OCI-LY1 (cell line): Measurements from ENCODE around the gene DSPP.

Source experiments
- H2AFZ ChIP-seq: fragments of 200-600 bp; sonication (generic), shearing (Covaris generic); 2 replicates; pipeline ENCODE4 v1.6.0; 2014; ENCODE audit warnings: antibody characterized with exemption, mild to moderate bottlenecking, low read length
- H3F3A ChIP-seq: fragments of 200-600 bp; sonication (generic), shearing (Covaris generic); 2 replicates; pipeline ENCODE4 v1.6.0; 2014; ENCODE audit warnings: mild to moderate bottlenecking, antibody characterized with exemption, low read length, moderate library complexity; ENCODE audit not compliant: insufficient read depth
- H3K27ac ChIP-seq: fragments of 200-600 bp; sonication (generic); 2 replicates; pipeline ENCODE4 v1.5.1; 2014; ENCODE audit warnings: low read length, mixed run types, mild to moderate bottlenecking, low read depth; ENCODE audit not compliant: poor library complexity, severe bottlenecking
- H3K27me3 ChIP-seq: fragments of 200-600 bp; sonication (generic); 2 replicates; pipeline ENCODE4 v1.6.0; 2014; ENCODE audit warnings: antibody characterized with exemption, mild to moderate bottlenecking, low read length, moderate library complexity; ENCODE audit not compliant: insufficient read depth
- H3K36me3 ChIP-seq: fragments of 200-600 bp; sonication (generic); 2 replicates; pipeline ENCODE4 v1.6.1; 2014; ENCODE audit warnings: mild to moderate bottlenecking, antibody characterized with exemption, low read length, moderate library complexity, mixed read lengths; ENCODE audit not compliant: insufficient read depth
- H3K4me1 ChIP-seq: fragments of 200-600 bp; sonication (generic); 2 replicates; pipeline ENCODE4 v1.5.1; 2014; ENCODE audit warnings: mild to moderate bottlenecking, low read length, moderate library complexity; ENCODE audit not compliant: insufficient read depth, severe bottlenecking
- H3K4me2 ChIP-seq: fragments of 200-600 bp; sonication (generic), shearing (Covaris generic); 2 replicates; pipeline ENCODE4 v1.6.1; 2014; ENCODE audit warnings: low read length
- H3K4me3 ChIP-seq: fragments of 200-600 bp; sonication (generic); 2 replicates; pipeline ENCODE4 v1.5.1; 2014; ENCODE audit warnings: low read length, low read depth, mild to moderate bottlenecking, mixed read lengths; ENCODE audit not compliant: poor library complexity, severe bottlenecking
- H3K79me2 ChIP-seq: fragments of 200-600 bp; shearing (Covaris generic); 2 replicates; pipeline ENCODE4 v1.6.1; 2016; ENCODE audit warnings: mixed run types, low read length, mixed read lengths; ENCODE audit not compliant: insufficient read depth
- H3K9ac ChIP-seq: fragments of 200-600 bp; sonication (generic), shearing (Covaris generic); 2 replicates; pipeline ENCODE4 v1.6.1; 2014; ENCODE audit warnings: mild to moderate bottlenecking, low read length, mixed read lengths
- H3K9me2 ChIP-seq: fragments of 200-600 bp; sonication (generic), shearing (Covaris generic); 2 replicates; pipeline ENCODE4 v1.6.1; 2014; ENCODE audit warnings: low read depth, mild to moderate bottlenecking, low read length, mixed read lengths
- H3K9me3 ChIP-seq: fragments of 200-600 bp; shearing (Covaris generic); 2 replicates; pipeline ENCODE4 v1.6.1; 2014; ENCODE audit warnings: low read length, mixed read lengths
- H4K20me1 ChIP-seq: fragments of 200-600 bp; sonication (generic), shearing (Covaris generic); 2 replicates; pipeline ENCODE4 v1.6.0; 2016; ENCODE audit warnings: mild to moderate bottlenecking, low read length; ENCODE audit not compliant: insufficient read depth
- EZH2 ChIP-seq: fragments of 200-600 bp; sonication (generic), shearing (Covaris generic); IDR thresholded peaks from 2 replicates; pipeline ENCODE4 v1.8.0; 2017; ENCODE audit warnings: borderline replicate concordance, mixed run types, mild to moderate bottlenecking, antibody characterized with exemption, low read length, moderate library complexity, mixed read lengths
- TF ChIP-seq, protein P1 (sequence below): fragments of 200-600 bp; sonication (generic), shearing (Covaris generic); IDR thresholded peaks from 2 replicates; pipeline ENCODE4 v1.5.1; 2017; ENCODE audit warnings: mild to moderate bottlenecking, antibody characterized with exemption, low read length, moderate library complexity, mixed read lengths

DSPP gene

DNA sequence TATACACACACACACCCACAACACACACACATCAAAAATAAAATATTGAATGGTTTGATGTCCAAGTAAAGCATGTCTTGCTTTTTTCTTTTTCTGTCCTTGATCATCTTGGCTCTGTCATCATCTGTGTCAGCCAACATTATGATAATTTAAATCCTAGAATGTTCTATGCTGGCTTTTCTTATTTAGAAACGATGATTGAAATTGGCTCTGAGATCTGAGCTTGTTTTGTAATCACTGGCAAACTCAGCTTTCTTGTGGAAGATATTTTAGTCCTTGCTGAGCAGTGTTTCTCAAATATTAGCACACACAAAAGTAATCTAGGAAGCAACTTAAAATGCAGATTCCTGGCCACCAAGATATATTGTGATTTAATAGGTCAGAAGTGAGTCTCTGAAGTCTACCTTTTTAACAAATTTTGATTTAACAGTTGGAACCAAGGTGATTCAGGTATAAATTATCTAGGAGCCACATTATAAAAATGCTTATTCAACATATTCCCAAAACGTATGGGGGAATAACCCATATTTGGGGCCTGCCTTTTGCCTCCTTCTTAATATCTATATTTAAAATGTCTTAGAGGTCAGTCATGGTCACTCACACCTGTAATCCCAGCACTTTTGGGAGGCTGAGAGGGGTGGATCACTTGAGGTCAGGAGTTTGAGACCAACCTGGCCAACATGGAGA, 24.0 kb upstream of the DSPP start:
- no peak overlapping the region for H3K27ac ChIP-seq
- H3K9ac ChIP-seq = no peak overlapping the region
- no peaks in the 10 kb centered on the region for H3K36me3 ChIP-seq
- no peaks in the 10 kb centered on the region for H3K79me2 ChIP-seq
- H4K20me1 ChIP-seq = no peaks in the 10 kb centered on the region
- no peaks in the 10 kb centered on the region for H3K27me3 ChIP-seq
- no peak for TF ChIP-seq EZH2
- TF ChIP-seq, protein P1, sequence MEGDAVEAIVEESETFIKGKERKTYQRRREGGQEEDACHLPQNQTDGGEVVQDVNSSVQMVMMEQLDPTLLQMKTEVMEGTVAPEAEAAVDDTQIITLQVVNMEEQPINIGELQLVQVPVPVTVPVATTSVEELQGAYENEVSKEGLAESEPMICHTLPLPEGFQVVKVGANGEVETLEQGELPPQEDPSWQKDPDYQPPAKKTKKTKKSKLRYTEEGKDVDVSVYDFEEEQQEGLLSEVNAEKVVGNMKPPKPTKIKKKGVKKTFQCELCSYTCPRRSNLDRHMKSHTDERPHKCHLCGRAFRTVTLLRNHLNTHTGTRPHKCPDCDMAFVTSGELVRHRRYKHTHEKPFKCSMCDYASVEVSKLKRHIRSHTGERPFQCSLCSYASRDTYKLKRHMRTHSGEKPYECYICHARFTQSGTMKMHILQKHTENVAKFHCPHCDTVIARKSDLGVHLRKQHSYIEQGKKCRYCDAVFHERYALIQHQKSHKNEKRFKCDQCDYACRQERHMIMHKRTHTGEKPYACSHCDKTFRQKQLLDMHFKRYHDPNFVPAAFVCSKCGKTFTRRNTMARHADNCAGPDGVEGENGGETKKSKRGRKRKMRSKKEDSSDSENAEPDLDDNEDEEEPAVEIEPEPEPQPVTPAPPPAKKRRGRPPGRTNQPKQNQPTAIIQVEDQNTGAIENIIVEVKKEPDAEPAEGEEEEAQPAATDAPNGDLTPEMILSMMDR = no peak
- H3K9me3 ChIP-seq = no peaks in the 10 kb centered on the region
- H3K4me1 ChIP-seq = no peaks in the 10 kb centered on the region
- H3K9me2 ChIP-seq = no peaks in the 10 kb centered on the region
- H3F3A ChIP-seq = no peaks in the 10 kb centered on the region
- H3K4me3 ChIP-seq = no peak overlapping the region
- no peak overlapping the region for H3K4me2 ChIP-seq
- no peak overlapping the region for H2AFZ ChIP-seq

DNA sequence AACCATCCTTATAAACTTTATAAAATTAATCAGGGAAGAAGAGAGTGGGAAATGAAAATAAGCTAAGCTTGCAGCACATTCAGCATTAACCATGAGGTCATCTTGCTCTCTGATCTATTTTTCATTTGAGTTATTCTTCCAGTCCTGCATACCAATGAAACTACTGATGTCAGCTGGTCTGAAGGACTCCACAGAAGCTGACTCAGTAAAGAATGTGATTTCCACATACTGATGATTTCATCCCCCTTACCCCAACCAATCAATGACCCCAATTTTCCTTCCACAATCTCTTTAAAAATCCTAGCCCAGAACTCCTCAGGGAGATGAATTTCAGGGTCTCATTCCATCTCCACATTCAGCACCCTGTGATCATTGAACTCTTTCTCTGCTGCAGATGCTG, 18.8 kb upstream of the DSPP start:
- Histone ChIP-seq H4K20me1 (no peaks in the 10 kb centered on the region), H3K27me3 (no peaks in the 10 kb centered on the region), H3K4me3 (no peak overlapping the region), H3K9me2 (no peaks in the 10 kb centered on the region), H3K9me3 (no peaks in the 10 kb centered on the region), H3K4me1 (no peaks in the 10 kb centered on the region), H3K9ac (no peak overlapping the region), H3K79me2 (no peaks in the 10 kb centered on the region), H3K36me3 (no peaks in the 10 kb centered on the region), H2AFZ (no peak overlapping the region), H3F3A (no peaks in the 10 kb centered on the region), H3K4me2 (no peak overlapping the region), H3K27ac (no peak overlapping the region)
- TF ChIP-seq, protein P1 = no peak
- no peak for TF ChIP-seq EZH2

DNA sequence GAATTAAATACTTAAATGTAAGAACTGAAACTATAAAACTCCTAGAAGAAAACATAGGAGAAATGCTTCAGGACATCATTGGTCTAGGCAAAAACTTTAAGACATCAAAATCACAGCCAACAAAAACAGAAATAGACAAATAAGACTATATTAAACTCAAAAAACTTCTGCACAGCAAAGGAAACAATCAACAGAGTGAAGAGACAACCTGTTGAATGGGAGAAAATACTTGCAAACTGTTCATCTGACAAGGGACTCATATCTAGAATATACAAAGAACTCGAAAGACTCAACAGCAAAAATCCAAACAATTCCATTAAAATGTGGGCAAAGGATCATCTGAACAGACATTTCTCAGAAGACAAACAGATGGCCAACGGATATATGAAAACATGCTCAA, 16.2 kb upstream of the DSPP start:
- no peaks in the 10 kb centered on the region for H3K27me3 ChIP-seq
- no peaks in the 10 kb centered on the region for H3K9me3 ChIP-seq
- H3K36me3 ChIP-seq = no peaks in the 10 kb centered on the region
- no peak overlapping the region for H2AFZ ChIP-seq
- TF ChIP-seq EZH2 = no peak
- TF ChIP-seq, protein P1 = no peak
- H3K9me2 ChIP-seq = no peaks in the 10 kb centered on the region
- no peak overlapping the region for H3K4me2 ChIP-seq
- no peak overlapping the region for H3K4me3 ChIP-seq
- no peaks in the 10 kb centered on the region for H3K4me1 ChIP-seq
- H3K79me2 ChIP-seq = no peaks in the 10 kb centered on the region
- no peaks in the 10 kb centered on the region for H4K20me1 ChIP-seq
- no peaks in the 10 kb centered on the region for H3F3A ChIP-seq
- H3K27ac ChIP-seq = no peak overlapping the region
- H3K9ac ChIP-seq = no peak overlapping the region
